Measurements from ENCODE around the gene CD200R1.

Gene CD200R1

DNA sequence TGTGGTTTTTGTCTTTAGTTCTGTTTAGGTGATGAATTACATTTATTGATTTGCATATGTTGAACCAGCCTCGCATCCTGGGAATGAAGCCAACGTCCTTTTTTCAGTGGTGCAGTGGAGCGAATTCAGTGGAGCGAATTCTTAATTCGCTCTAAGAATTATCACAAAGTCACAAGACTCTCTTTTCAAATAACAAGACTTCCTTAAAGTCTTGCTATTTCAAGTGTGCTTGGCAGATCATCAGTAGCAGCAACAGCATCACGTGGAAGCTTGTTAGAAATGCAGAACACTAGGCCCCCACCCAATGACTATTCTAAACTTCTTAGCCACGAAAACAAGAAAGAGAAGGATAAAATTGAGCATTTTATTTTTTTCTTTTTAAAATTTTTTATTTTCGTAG lies 70.1 kb downstream of the CD200R1 start:
- no peak for DNase-seq (ENCODE audit: low spot score)
- TF ChIP-seq, protein P1, sequence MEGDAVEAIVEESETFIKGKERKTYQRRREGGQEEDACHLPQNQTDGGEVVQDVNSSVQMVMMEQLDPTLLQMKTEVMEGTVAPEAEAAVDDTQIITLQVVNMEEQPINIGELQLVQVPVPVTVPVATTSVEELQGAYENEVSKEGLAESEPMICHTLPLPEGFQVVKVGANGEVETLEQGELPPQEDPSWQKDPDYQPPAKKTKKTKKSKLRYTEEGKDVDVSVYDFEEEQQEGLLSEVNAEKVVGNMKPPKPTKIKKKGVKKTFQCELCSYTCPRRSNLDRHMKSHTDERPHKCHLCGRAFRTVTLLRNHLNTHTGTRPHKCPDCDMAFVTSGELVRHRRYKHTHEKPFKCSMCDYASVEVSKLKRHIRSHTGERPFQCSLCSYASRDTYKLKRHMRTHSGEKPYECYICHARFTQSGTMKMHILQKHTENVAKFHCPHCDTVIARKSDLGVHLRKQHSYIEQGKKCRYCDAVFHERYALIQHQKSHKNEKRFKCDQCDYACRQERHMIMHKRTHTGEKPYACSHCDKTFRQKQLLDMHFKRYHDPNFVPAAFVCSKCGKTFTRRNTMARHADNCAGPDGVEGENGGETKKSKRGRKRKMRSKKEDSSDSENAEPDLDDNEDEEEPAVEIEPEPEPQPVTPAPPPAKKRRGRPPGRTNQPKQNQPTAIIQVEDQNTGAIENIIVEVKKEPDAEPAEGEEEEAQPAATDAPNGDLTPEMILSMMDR (IDR thresholded peaks at IDR 0.05; ENCODE audit: extremely low read depth, insufficient read depth, missing control alignments): no peak
- in situ Hi-C loops (cut with MboI; ENCODE audit: low pct_unique_long_range_greater_than_20kb, low sequenced_read_pairs, unreplicated experiment): no loop called here

DNA sequence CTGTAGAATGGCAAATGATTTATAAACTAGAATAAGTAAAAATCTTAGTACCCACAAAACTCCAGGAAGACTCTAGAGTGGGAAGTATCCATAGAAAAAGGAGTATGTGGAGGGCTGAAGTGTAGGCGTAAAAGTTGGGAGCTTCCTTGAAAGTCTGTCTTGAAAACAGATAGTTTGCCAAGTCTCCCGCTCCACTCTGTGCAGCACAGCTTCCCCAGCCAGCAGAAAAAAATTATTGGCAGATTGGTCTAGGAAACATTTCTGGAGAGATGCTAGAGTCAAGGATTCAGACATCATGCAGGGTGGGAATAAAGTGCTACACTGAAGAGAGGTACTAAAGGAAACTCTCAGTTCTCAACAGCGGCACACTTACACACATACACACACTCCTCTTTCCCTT lies 74.8 kb downstream of the CD200R1 start:
- in situ Hi-C loops (cut with MboI; ENCODE audit: low pct_unique_long_range_greater_than_20kb, low sequenced_read_pairs, unreplicated experiment): no loop called here
- DNase-seq (ENCODE audit: low spot score): no peak
- TF ChIP-seq, protein P1 (IDR thresholded peaks at IDR 0.05; ENCODE audit: extremely low read depth, insufficient read depth, missing control alignments): no peak

DNA sequence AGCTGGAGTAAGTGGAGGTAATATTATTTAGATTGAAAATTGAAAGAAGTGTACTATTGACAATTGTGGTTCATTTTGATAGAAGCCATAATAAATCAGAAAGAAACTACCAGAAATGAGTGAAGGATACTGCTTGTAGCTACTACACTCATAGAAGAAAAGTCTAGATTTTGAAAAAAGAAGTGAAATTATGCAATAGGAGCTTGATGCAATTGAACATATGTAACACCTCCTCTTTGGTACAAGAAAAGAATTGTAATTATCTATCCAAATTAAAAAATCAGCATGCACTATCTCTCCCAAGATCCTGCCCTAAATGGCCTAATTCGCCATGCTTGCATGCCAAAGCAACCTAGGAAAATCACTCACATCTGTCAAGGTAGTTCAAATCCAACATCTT lies 77.1 kb downstream of the CD200R1 start:
- no peak for DNase-seq (ENCODE audit: low spot score)
- TF ChIP-seq, protein P1 (IDR thresholded peaks at IDR 0.05; ENCODE audit: extremely low read depth, insufficient read depth, missing control alignments): no peak
- in situ Hi-C loops (cut with MboI; ENCODE audit: low pct_unique_long_range_greater_than_20kb, low sequenced_read_pairs, unreplicated experiment): no loop called here

DNA sequence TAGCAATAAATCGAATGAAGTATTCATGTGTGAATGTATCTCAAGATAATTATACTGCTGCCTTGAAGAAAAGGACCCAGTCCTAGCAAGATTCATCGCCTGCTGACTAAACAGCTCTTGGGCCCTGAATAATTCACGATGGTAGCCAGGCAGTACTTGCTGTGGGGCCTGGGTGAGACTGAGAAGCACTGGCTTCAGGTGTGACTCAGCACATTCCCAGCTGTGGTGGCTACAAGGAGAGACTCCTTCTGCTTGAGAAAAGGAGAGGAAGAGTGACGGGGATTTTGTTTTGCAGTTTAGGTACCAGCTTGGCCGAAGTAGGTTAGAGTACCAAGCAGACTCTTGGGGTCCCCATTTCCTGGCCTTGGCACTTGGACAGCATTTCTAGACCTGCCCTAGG lies 80.6 kb downstream of the CD200R1 start:
- TF ChIP-seq, protein P1 (IDR thresholded peaks at IDR 0.05; ENCODE audit: extremely low read depth, insufficient read depth, missing control alignments): no peak
- in situ Hi-C loops (cut with MboI; ENCODE audit: low pct_unique_long_range_greater_than_20kb, low sequenced_read_pairs, unreplicated experiment): no loop called here
- DNase-seq (ENCODE audit: low spot score): no peak

DNA sequence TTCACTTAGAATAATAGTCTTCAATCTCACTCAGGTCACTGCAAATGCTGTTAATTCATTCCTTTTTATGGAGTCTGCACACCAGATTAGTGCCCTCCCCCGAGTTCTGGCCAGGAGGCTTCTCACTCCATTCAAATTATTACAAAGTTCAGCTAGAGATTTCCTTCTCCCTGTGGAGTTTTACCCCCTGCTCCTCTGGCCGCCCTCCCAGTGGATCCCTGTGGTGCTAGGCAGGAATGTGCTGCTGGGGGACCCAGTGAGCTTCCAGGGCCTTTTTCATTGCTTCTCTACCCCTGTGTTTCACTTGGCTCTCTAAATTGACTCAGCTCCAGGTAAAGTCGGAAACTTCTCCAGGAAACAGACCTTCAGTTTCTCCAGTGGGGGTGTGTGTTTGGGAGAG lies 85.5 kb downstream of the CD200R1 start:
- TF ChIP-seq, protein P1 (IDR thresholded peaks at IDR 0.05; ENCODE audit: extremely low read depth, insufficient read depth, missing control alignments): no peak
- in situ Hi-C loops (cut with MboI; ENCODE audit: low pct_unique_long_range_greater_than_20kb, low sequenced_read_pairs, unreplicated experiment): no loop called here
- no peak for DNase-seq (ENCODE audit: low spot score)

DNA sequence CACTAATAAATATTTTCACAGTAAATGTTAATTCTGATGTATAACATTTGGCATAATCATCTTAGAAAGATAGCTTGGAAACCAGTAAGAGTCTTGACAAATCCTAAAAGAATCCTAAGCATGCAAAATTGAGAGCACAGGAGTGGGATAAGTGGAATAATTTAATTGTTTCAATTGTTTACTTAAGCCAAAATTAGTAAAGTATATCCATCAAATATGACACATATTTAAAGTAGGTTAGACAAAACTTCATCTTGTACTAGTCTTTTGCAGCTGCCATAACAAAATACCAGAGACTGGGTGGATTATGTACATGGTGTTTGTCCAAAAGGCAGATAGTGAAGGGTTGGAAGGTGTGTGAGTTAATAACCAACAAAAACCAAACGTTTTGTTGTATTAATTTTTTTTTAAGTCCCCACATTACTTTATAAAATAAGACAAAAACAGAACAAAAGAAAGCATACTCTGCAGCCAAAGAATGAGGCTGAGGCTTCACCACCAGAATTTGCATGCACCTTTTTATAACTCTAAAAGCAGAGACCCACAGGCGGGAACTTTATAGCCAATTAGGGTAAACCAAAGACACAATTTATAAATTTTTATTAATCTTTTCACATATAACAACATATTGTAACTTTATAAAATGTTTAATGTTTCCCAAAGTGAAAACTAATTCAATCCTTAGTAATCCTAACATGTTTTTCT lies 86.4 kb downstream of the CD200R1 start:
- TF ChIP-seq, protein P1 (IDR thresholded peaks at IDR 0.05; ENCODE audit: extremely low read depth, insufficient read depth, missing control alignments): no peak
- in situ Hi-C loops (cut with MboI; ENCODE audit: low pct_unique_long_range_greater_than_20kb, low sequenced_read_pairs, unreplicated experiment): no loop called here
- DNase-seq (ENCODE audit: low spot score): no peak
